PC-3 (cell line): ENCODE measurements around the gene TESK2. TPM values are rescaled to one million over a fixed set of nuclear protein-coding genes. Genes with fewer than 3 reads are reported as not detected.

Experiments used
- ATAC-seq: fragments of 200-7000 bp; cut with Tn5 transposase; 2 replicates; pipeline ENCODE4 v1.9.1; 2020; ENCODE audit warnings: mild to moderate bottlenecking, moderate library complexity
- BruUV-seq: library from RNA; stranded (reverse); fragments of 400-500 nt; replicated peaks from 2 replicates; lab custom pipeline; 2021; lab: Mats Ljungman, UMichigan
- CTCF ChIA-PET: fragments of 300-600 bp; sonication (Branson Sonifier 250); formaldehyde crosslinking; loops from one replicate; lab custom pipeline; 2022; ENCODE audit warnings: antibody characterized with exemption; lab: Charles Lee
- POLR2A ChIA-PET: fragments of 300-600 bp; sonication (Branson Sonifier 250); formaldehyde crosslinking; loops from one replicate; lab custom pipeline; 2022; ENCODE audit warnings: antibody characterized with exemption; ENCODE audit not compliant: unreplicated experiment; lab: Charles Lee
- DNase-seq: peaks from one replicate; pipeline ENCODE4 v3.0.0-alpha.2; 2015
- H2AFZ ChIP-seq: fragments of 300-600 bp; sonication (generic); 2 replicates; pipeline ENCODE4 v1.6.0; 2016; ENCODE audit warnings: antibody characterized with exemption, low read length
- H3F3A ChIP-seq: fragments of 300-600 bp; sonication (generic); one replicate; pipeline ENCODE4 v1.6.0; 2017; ENCODE audit warnings: antibody characterized with exemption, low read length, control low read depth, mild to moderate bottlenecking; ENCODE audit not compliant: unreplicated experiment
- H3K27ac ChIP-seq: fragments of 300-600 bp; sonication (generic); 2 replicates; pipeline ENCODE4 v1.5.1; 2016; ENCODE audit warnings: mild to moderate bottlenecking, low read length
- H3K27me3 ChIP-seq: fragments of 300-600 bp; sonication (generic); 2 replicates; pipeline ENCODE4 v1.6.1; 2016; ENCODE audit warnings: low read length, mixed read lengths
- H3K36me3 ChIP-seq: fragments of 300-600 bp; sonication (generic); 2 replicates; pipeline ENCODE4 v1.6.1; 2016; ENCODE audit warnings: low read depth, mixed run types, low read length, mixed read lengths
- H3K4me1 ChIP-seq: fragments of 300-600 bp; sonication (generic); 2 replicates; pipeline ENCODE4 v1.5.1; 2016; ENCODE audit warnings: low read length; ENCODE audit not compliant: insufficient read depth
- H3K4me2 ChIP-seq: fragments of 300-600 bp; sonication (generic); 2 replicates; pipeline ENCODE4 v1.6.0; 2016; ENCODE audit warnings: low read length
- H3K4me3 ChIP-seq: fragments of 300-600 bp; sonication (generic); 2 replicates; pipeline ENCODE4 v1.5.1; 2016; ENCODE audit warnings: mild to moderate bottlenecking, low read length, mixed read lengths
- H3K79me2 ChIP-seq: fragments of 300-600 bp; sonication (generic); 2 replicates; pipeline ENCODE4 v1.6.1; 2017; ENCODE audit warnings: low read length, mixed read lengths
- H3K9ac ChIP-seq: fragments of 300-600 bp; sonication (generic); 2 replicates; pipeline ENCODE4 v1.6.0; 2016; ENCODE audit warnings: mild to moderate bottlenecking, low read length
- H3K9me2 ChIP-seq: fragments of 300-600 bp; sonication (generic); replicated peaks from 2 replicates; pipeline ENCODE4 v1.6.1; 2016; ENCODE audit warnings: mixed run types, low read length, mixed read lengths
- H3K9me3 ChIP-seq: fragments of 300-600 bp; sonication (generic); 2 replicates; pipeline ENCODE4 v1.6.1; 2016; ENCODE audit warnings: low read length, mixed read lengths
- H4K20me1 ChIP-seq: fragments of 300-600 bp; sonication (generic); 2 replicates; pipeline ENCODE4 v1.6.1; 2016; ENCODE audit warnings: low read length, mixed read lengths
- EZH2 ChIP-seq: fragments of 300-600 bp; sonication (generic); IDR thresholded peaks from one replicate; pipeline ENCODE4 v1.6.1; 2017; ENCODE audit warnings: antibody characterized with exemption, mild to moderate bottlenecking, low read length; ENCODE audit not compliant: unreplicated experiment
- EZH2phosphoT487 ChIP-seq: fragments of 300-600 bp; sonication (generic); IDR thresholded peaks from 2 replicates; pipeline ENCODE4 v1.6.1; 2018; ENCODE audit warnings: mild to moderate bottlenecking, antibody characterized with exemption, low read length, borderline replicate concordance
- intact Hi-C: fragments of 100-400 bp; cut with micrococcal nuclease; formaldehyde crosslinking; loops from 2 replicates; pipeline ENCODE4 v1.9.0; 2023
- total RNA-seq: library from RNA; depleted of rRNA; stranded (reverse); fragments of >200 nt; gene quantifications from 2 replicates; pipeline ENCODE4 v1.2.3, GENCODE V29; 2014
- TF ChIP-seq, protein P1 (sequence below): fragments of 300-600 bp; sonication (generic); conservative IDR thresholded peaks from 2 replicates; pipeline ENCODE4 v1.5.1; 2017; ENCODE audit warnings: antibody characterized with exemption, low read depth, mild to moderate bottlenecking, low read length

The TESK2 gene
- total RNA-seq, 1 experiment from 2014 or later, result 6.0 TPM

DNA sequence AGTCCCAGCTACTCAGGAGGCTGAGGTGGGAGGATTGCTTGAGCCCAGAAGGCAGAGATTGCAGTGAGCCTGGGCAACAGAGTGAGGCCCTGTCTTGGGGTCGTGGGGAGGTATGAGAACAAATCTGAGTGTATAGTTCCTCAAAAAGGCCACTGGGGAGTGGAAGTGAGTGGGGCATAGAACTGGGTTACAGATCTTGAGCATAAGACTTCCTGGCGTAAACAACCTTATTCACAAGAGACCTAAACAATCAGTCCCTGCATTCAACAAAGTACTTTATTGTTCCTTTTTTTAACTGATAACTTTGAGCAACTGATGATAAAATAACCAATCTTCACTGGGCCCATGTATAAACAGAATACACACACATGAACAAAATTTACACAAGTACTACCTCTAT, 78.1 kb downstream of the TESK2 start:
- no peak for ATAC-seq
- Histone ChIP-seq H3K4me3 (no peak overlapping the region), H3K79me2 (no peaks in the 10 kb centered on the region), H3K27ac (no peak overlapping the region), H3K36me3 (no peaks in the 10 kb centered on the region), H2AFZ (no peak overlapping the region), H3K9me2 (no peaks in the 10 kb centered on the region), H3K27me3 (no peaks in the 10 kb centered on the region), H4K20me1 (no peaks in the 10 kb centered on the region), H3K9ac (no peak overlapping the region), H3K4me2 (no peak overlapping the region), H3F3A (no peaks in the 10 kb centered on the region), H3K9me3 (no peaks in the 10 kb centered on the region), H3K4me1 (peaks cover 17% of the 10 kb centered on the region)
- intact Hi-C loops, result no loop called here
- BruUV-seq, result no TSS peak
- ChIA-PET POLR2A (no interaction called here), CTCF (no interaction called here)
- TF ChIP-seq EZH2phosphoT487, result no peak
- TF ChIP-seq EZH2, result no peak
- TF ChIP-seq, protein P1, sequence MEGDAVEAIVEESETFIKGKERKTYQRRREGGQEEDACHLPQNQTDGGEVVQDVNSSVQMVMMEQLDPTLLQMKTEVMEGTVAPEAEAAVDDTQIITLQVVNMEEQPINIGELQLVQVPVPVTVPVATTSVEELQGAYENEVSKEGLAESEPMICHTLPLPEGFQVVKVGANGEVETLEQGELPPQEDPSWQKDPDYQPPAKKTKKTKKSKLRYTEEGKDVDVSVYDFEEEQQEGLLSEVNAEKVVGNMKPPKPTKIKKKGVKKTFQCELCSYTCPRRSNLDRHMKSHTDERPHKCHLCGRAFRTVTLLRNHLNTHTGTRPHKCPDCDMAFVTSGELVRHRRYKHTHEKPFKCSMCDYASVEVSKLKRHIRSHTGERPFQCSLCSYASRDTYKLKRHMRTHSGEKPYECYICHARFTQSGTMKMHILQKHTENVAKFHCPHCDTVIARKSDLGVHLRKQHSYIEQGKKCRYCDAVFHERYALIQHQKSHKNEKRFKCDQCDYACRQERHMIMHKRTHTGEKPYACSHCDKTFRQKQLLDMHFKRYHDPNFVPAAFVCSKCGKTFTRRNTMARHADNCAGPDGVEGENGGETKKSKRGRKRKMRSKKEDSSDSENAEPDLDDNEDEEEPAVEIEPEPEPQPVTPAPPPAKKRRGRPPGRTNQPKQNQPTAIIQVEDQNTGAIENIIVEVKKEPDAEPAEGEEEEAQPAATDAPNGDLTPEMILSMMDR, result no peak
- DNase-seq, result no peak

DNA sequence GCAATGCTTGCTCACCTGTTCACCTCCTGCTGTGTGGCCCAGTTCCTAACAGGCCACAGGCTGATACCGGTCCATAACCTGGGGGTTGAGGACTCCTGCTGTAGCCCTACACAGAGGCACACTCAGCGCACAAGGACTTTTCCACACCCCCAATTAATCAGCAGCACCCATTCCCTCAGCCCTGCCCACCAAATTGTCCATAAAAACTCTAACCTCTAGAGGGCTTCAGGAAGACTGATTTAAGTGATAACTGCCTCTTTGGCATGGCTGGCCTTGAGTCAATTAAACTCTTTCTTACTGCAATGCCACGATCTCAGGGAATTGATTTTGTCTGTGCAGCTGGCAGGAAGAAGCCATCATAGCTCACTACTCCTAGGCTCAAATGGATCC, 79.5 kb downstream of the TESK2 start:
- H3K9me3 ChIP-seq, result no peaks in the 10 kb centered on the region
- H3K27ac ChIP-seq, result peak overlapping the region; percentile 65
- ChIA-PET CTCF (no interaction called here), POLR2A (no interaction called here)
- H3K4me3 ChIP-seq, result no peak overlapping the region
- no peaks in the 10 kb centered on the region for H3K36me3 ChIP-seq
- H3K4me2 ChIP-seq, result peak overlapping the region; percentile 58
- no peaks in the 10 kb centered on the region for H3K79me2 ChIP-seq
- TF ChIP-seq, protein P1, result peak; percentile 42
- TF ChIP-seq EZH2phosphoT487 (no peak), EZH2 (no peak)
- no TSS peak for BruUV-seq
- H2AFZ ChIP-seq, result peak overlapping the region; percentile 41; the same call in 1 of the 2 replicates
- DNase-seq (peak; percentile 48), ATAC-seq (peak; percentile 62)
- no peaks in the 10 kb centered on the region for H3K27me3 ChIP-seq
- intact Hi-C loops, result loop anchor here (2.0 kb wide), 1 partner anchor 401 kb away; the partner anchor contains the start of gene HECTD3
- no peaks in the 10 kb centered on the region for H3K9me2 ChIP-seq
- H3K4me1 ChIP-seq, result peaks cover 18% of the 10 kb centered on the region
- no peaks in the 10 kb centered on the region for H3F3A ChIP-seq
- no peaks in the 10 kb centered on the region for H4K20me1 ChIP-seq
- no peak overlapping the region for H3K9ac ChIP-seq

DNA sequence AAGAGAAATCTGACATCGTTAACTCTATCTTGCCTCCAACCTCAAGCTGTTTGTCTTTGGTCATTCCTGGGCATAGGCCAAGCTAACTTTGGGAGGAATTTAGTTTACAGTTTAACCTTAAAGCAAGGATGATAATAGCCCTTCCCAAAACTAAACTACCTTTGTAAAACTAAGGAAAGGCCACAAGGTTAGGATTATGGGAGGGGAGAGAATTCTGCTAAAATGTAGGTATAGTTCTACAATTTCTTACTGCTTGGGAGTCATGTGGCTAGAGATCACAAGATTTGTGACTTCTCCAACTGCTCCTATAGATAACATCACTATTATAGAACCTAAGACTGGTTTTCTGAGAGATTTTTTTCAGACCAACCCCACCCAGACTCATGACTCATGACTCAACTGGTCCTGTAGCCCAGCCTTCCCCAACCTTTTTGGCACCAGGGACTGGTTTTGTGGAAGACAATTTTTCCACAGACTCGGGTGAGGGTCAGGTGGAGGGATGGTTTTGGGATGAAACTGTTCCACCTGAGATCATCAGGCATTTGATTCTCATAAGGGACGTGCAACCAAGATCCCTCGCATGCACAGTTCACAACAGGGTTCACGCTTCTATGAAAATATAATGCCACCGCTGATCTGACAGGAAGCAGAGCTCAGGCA, 80.0 kb downstream of the TESK2 start:
- POLR2A ChIA-PET, result interaction anchor here (0.6 kb wide), 1 partner anchor 459 kb away, joined by 4 read pairs; no protein-coding TSS in a partner anchor
- Histone ChIP-seq H3K79me2 (no peaks in the 10 kb centered on the region), H3K4me3 (no peak overlapping the region), H3K9me3 (no peaks in the 10 kb centered on the region), H2AFZ (peak overlapping the region; percentile 41), H3F3A (no peaks in the 10 kb centered on the region), H4K20me1 (no peaks in the 10 kb centered on the region), H3K4me2 (peak overlapping the region; percentile 58), H3K9me2 (no peaks in the 10 kb centered on the region), H3K27me3 (no peaks in the 10 kb centered on the region), H3K27ac (peak overlapping the region; percentile 65), H3K9ac (no peak overlapping the region), H3K36me3 (no peaks in the 10 kb centered on the region), H3K4me1 (peaks cover 18% of the 10 kb centered on the region)
- peak; percentile 79 for ATAC-seq
- BruUV-seq, result no TSS peak
- TF ChIP-seq, protein P1, result no peak
- TF ChIP-seq EZH2phosphoT487, result no peak
- no peak for TF ChIP-seq EZH2
- CTCF ChIA-PET, result no interaction called here
- peak; percentile 74 for DNase-seq
- intact Hi-C loops, result loop anchor here (2.0 kb wide), 1 partner anchor 400 kb away; the partner anchor contains the start of gene HECTD3
